ENCODE data around the gene TBX10. TPM values are rescaled to one million over a fixed set of nuclear protein-coding genes. Genes with fewer than 3 reads are reported as not detected.

TBX10 gene
- total RNA-seq, 2 experiments from 2014 or later: 2.4 to 5.3 TPM

DNA sequence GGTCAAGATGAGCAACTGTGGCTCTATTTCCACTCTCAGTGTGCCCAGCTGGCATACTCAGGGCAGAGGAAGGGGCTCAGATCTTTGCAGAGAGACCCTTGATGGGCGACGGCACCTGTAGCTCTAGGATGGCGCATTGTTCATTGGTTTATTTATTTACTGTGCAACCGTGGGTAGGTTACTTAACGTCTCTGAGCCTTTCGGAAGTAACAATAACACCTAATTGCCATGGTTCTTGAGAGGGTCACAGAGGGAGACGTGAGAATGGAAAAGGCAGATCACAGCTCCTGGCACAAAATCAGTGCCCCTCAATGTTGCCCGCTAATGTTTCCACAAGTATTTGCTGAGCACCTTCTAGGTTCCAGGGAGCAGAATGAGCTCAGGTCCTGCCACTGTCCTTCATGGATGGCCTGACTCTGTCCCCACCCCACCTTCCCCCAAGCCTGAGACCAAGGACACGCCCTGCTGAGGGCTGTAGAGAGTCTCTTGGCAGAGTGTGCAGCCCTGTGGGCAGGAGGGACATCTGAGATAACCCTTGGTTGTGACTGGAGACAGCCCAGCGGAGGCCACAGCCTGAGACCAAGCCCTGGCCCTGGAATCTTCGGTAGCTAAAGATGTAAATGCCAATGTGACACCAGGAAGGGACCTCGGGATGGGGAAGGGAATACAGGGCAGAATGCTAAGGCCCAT, 35.6 kb upstream of the TBX10 start:
- intact Hi-C loops (cut with micrococcal nuclease; ENCODE audit: unreplicated experiment): no loop called here
- BruUV-seq (replicated peaks): no TSS peak
- Histone ChIP-seq H3K27ac (ENCODE audit: low read depth, low read length, poor library complexity, severe bottlenecking) (no peak overlapping the region), H3K9me3 (ENCODE audit: low read length) (0 out of 2 replicates have a peak, but pooled peaks cover under 1% of the 10 kb centered on the region), H3K4me1 (ENCODE audit: insufficient read depth, low read length, poor library complexity, severe bottlenecking) (peaks cover 3% of the 10 kb centered on the region), H3K9me2 (ENCODE audit: insufficient read depth, low read length) (no peaks in the 10 kb centered on the region), H3K36me3 (ENCODE audit: insufficient read depth, low read length) (no peaks in the 10 kb centered on the region), H4K20me1 (ENCODE audit: insufficient read depth, low read length) (no peaks in the 10 kb centered on the region), H3K79me2 (ENCODE audit: insufficient read depth, low read depth, low read length) (no peaks in the 10 kb centered on the region), H3K4me3 (ENCODE audit: low read depth, low read length, poor library complexity, severe bottlenecking) (no peak overlapping the region), H2AFZ (ENCODE audit: low read length) (no peak overlapping the region), H3K4me2 (ENCODE audit: low read length) (no peak overlapping the region)
- CTCF ChIA-PET (ENCODE audit: unreplicated experiment): no interaction called here
- DNase-seq (ENCODE audit: low spot score): no peak
- POLR2A ChIA-PET: interaction anchor here (0.6 to 0.7 kb wide), 2 partner anchors 215 to 592 kb away, joined by 3 read pairs; no protein-coding TSS in a partner anchor
- no peak for TF ChIP-seq EZH2phosphoT487 (IDR thresholded peaks at IDR 0.05; ENCODE audit: borderline replicate concordance, low read depth, low read length)
- TF ChIP-seq, protein P1, sequence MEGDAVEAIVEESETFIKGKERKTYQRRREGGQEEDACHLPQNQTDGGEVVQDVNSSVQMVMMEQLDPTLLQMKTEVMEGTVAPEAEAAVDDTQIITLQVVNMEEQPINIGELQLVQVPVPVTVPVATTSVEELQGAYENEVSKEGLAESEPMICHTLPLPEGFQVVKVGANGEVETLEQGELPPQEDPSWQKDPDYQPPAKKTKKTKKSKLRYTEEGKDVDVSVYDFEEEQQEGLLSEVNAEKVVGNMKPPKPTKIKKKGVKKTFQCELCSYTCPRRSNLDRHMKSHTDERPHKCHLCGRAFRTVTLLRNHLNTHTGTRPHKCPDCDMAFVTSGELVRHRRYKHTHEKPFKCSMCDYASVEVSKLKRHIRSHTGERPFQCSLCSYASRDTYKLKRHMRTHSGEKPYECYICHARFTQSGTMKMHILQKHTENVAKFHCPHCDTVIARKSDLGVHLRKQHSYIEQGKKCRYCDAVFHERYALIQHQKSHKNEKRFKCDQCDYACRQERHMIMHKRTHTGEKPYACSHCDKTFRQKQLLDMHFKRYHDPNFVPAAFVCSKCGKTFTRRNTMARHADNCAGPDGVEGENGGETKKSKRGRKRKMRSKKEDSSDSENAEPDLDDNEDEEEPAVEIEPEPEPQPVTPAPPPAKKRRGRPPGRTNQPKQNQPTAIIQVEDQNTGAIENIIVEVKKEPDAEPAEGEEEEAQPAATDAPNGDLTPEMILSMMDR (conservative IDR thresholded peaks at IDR 0.05; ENCODE audit: low read length): no peak

DNA sequence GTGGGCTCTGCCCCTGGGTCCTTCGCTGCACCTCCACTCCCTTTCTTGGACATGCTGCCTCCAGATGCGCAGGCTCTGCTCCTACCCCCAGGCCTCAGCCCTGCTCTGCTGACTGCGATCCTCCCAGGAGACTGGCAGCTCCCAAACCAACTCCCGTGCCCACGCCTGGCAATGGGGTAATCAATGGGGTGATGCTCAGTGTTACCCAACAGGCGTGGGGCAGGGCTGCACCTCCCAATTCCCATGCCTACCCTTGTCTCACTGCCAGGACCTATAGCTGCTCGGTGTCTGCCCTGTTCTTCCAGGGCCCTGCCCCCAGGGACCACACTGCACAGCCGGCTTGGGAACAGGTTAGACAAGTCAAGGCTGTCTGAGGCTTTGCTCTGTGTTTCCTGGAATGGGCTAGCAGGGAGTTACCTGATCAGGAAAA, 34.9 kb upstream of the TBX10 start, which contains the start of gene ALDH3B2:
Gene ALDH3B2, minus strand, starts transcription at position 182 of the 430 bp plus-strand sequence. CDS start 7,688 bp downstream, outside the sequence.
- DNase-seq (ENCODE audit: low spot score): no peak
- no peaks in the 10 kb centered on the region for H3K9me3 ChIP-seq (ENCODE audit: low read length)
- no peaks in the 10 kb centered on the region for H3K79me2 ChIP-seq (ENCODE audit: insufficient read depth, low read depth, low read length)
- no peaks in the 10 kb centered on the region for H3K9me2 ChIP-seq (ENCODE audit: insufficient read depth, low read length)
- no peaks in the 10 kb centered on the region for H4K20me1 ChIP-seq (ENCODE audit: insufficient read depth, low read length)
- H3K4me1 ChIP-seq (ENCODE audit: insufficient read depth, low read length, poor library complexity, severe bottlenecking): peaks cover 7% of the 10 kb centered on the region
- H2AFZ ChIP-seq (ENCODE audit: low read length): no peak within 1 kb of the TSS
- no peaks in the 10 kb centered on the region for H3K36me3 ChIP-seq (ENCODE audit: insufficient read depth, low read length)
- no peak for TF ChIP-seq EZH2phosphoT487 (IDR thresholded peaks at IDR 0.05; ENCODE audit: borderline replicate concordance, low read depth, low read length)
- CTCF ChIA-PET (ENCODE audit: unreplicated experiment): no interaction called here
- H3K4me2 ChIP-seq (ENCODE audit: low read length): no peak within 1 kb of the TSS
- intact Hi-C loops (cut with micrococcal nuclease; ENCODE audit: unreplicated experiment): no loop called here
- POLR2A ChIA-PET: no interaction called here
- no peak within 1 kb of the TSS for H3K4me3 ChIP-seq (ENCODE audit: low read depth, low read length, poor library complexity, severe bottlenecking)
- no TSS peak for BruUV-seq (replicated peaks)
- H3K27ac ChIP-seq (ENCODE audit: low read depth, low read length, poor library complexity, severe bottlenecking): no peak within 1 kb of the TSS

DNA sequence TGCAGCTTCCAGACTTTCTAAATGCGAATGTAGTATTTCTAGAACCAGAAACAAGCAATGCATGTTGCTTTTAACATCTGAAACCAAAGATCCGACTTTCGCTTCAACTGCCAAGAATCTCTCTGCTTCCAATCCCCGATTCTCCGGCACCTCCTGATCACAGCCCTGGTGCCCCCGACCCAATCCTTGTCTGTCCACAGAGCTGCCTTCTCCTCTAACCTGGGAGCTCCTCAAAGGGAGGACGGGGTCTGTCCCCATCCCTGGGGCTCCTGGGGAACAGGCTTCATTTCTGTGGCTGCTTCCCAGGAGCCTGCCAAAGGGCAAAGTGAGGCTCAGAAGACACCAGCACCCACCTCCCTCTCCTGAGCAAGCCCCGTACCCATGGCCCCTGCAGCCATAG, 34.3 kb upstream of the TBX10 start:
- H4K20me1 ChIP-seq (ENCODE audit: insufficient read depth, low read length): no peaks in the 10 kb centered on the region
- no peak for TF ChIP-seq EZH2phosphoT487 (IDR thresholded peaks at IDR 0.05; ENCODE audit: borderline replicate concordance, low read depth, low read length)
- TF ChIP-seq, protein P1 (conservative IDR thresholded peaks at IDR 0.05; ENCODE audit: low read length): no peak
- no peaks in the 10 kb centered on the region for H3K36me3 ChIP-seq (ENCODE audit: insufficient read depth, low read length)
- ChIA-PET CTCF (ENCODE audit: unreplicated experiment) (no interaction called here), POLR2A (no interaction called here)
- H3K9me3 ChIP-seq (ENCODE audit: low read length): no peaks in the 10 kb centered on the region
- H3K4me1 ChIP-seq (ENCODE audit: insufficient read depth, low read length, poor library complexity, severe bottlenecking): peaks cover 13% of the 10 kb centered on the region
- H3K4me3 ChIP-seq (ENCODE audit: low read depth, low read length, poor library complexity, severe bottlenecking): no peak overlapping the region
- H3K9me2 ChIP-seq (ENCODE audit: insufficient read depth, low read length): no peaks in the 10 kb centered on the region
- peaks cover 5% of the 10 kb centered on the region; the same call in 1 of the 2 replicates for H3K79me2 ChIP-seq (ENCODE audit: insufficient read depth, low read depth, low read length)
- no TSS peak for BruUV-seq (replicated peaks)
- intact Hi-C loops (cut with micrococcal nuclease; ENCODE audit: unreplicated experiment): no loop called here
- no peak overlapping the region for H2AFZ ChIP-seq (ENCODE audit: low read length)
- no peak for DNase-seq (ENCODE audit: low spot score)
- no peak overlapping the region for H3K4me2 ChIP-seq (ENCODE audit: low read length)
- no peak overlapping the region for H3K27ac ChIP-seq (ENCODE audit: low read depth, low read length, poor library complexity, severe bottlenecking)

Data from OCI-LY7 (cell line).